ENCODE data around the gene TMEM225.

DNA sequence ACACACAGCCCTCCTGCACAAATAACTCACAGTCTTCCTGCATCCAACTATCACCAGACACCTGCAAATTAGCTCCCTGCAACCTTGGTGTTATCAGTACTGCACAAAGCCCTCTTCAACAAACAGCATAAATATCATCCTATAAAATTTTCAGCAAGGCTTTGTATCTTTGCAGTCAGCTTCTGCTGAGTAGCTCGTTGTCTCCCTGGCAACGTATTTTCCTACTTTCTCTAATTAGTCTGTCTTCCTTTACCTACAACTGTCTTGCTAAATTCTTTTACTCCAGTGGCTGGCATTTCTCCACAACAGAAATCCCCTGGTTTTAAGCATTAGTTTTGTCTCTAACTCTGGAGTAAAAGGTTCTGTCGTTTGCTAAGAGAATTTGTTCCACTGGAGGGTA lies 20.4 kb upstream of the TMEM225 start:
- TF ChIP-seq, protein P1, sequence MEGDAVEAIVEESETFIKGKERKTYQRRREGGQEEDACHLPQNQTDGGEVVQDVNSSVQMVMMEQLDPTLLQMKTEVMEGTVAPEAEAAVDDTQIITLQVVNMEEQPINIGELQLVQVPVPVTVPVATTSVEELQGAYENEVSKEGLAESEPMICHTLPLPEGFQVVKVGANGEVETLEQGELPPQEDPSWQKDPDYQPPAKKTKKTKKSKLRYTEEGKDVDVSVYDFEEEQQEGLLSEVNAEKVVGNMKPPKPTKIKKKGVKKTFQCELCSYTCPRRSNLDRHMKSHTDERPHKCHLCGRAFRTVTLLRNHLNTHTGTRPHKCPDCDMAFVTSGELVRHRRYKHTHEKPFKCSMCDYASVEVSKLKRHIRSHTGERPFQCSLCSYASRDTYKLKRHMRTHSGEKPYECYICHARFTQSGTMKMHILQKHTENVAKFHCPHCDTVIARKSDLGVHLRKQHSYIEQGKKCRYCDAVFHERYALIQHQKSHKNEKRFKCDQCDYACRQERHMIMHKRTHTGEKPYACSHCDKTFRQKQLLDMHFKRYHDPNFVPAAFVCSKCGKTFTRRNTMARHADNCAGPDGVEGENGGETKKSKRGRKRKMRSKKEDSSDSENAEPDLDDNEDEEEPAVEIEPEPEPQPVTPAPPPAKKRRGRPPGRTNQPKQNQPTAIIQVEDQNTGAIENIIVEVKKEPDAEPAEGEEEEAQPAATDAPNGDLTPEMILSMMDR (IDR thresholded peaks at IDR 0.05) = no peak
- no peak for TF ChIP-seq ZFX (IDR thresholded peaks at IDR 0.05; ENCODE audit: borderline replicate concordance)
